ENCODE measurements around the gene UBLCP1.
"Not testable (repeated sequence)": the region's sequence is repeated elsewhere in the genome, so short reads cannot be mapped to it uniquely, and the experiment has no call there.

Gene UBLCP1

DNA sequence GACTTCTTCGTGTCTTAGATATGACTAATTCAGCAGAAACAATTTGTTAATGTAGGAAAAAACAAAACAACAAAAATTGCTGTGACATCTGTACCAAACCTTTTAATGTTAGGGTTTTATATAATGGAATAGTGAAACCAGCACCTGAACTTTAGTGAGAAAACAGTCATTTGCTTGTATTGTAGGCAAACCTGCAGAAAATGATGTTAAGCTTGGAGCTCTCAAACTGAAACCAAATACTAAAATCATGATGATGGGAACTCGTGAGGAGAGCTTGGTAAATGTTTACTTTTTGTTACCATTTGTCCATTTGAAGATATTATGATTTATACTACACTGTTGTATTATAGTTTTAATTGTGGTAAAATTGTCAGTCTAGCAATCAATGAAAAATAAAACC is 6.6 kb downstream of the UBLCP1 start:
- no peak overlapping the region for H3K27ac Mint-ChIP-seq
- ATAC-seq (replicated peaks) (no peak), DNase-seq (no peak)
- H3K36me3 Mint-ChIP-seq = peaks cover 26 to 51% of the 10 kb centered on the region in 2 donors
- no peaks in the 10 kb centered on the region for H3K27me3 Mint-ChIP-seq
- peaks cover 4 to 6% of the 10 kb centered on the region in 2 donors for H3K9me3 Mint-ChIP-seq
- H3K4me1 Mint-ChIP-seq = peaks cover 6 to 13% of the 10 kb centered on the region in 2 donors
- no peak overlapping the region for H3K4me3 Mint-ChIP-seq

- H3K36me3 Mint-ChIP-seq = peaks cover 19 to 40% of the 10 kb centered on the region in 2 donors
- no peak overlapping the region for H3K4me3 Mint-ChIP-seq
Measured at GRCh38 chr5:159273923-159274322, 10.8 kb downstream of the UBLCP1 start.

DNA sequence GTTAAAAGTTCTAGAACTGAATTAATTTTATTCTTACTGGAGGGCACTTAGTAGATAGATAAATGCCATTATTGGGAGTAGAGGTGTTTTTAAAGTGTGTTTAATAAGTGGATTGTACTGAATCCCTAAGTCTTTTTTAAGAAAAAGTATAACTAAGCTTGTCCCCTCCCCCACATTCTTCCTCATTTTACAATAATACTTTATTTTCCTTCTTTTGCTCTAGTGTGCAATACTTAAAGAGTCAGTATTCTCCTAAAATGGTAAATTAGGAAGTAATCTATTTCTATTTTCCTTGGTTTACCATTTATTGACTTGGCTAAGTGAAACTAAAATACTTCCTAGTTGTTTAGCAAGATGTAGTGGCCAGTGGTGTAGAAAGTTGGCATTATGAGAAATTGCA is 11.6 kb downstream of the UBLCP1 start:
- H3K27me3 Mint-ChIP-seq = no peaks in the 10 kb centered on the region

More at GRCh38 chr5:159273923-159274322, 10.8 kb downstream of the UBLCP1 start:
- Mint-ChIP-seq H3K4me1 (no peaks in the 10 kb centered on the region), H3K9me3 (no peaks in the 10 kb centered on the region), H3K27me3 (no peaks in the 10 kb centered on the region), H3K27ac (no peak overlapping the region)
- no peak for DNase-seq
- ATAC-seq (replicated peaks) = no peak

DNA sequence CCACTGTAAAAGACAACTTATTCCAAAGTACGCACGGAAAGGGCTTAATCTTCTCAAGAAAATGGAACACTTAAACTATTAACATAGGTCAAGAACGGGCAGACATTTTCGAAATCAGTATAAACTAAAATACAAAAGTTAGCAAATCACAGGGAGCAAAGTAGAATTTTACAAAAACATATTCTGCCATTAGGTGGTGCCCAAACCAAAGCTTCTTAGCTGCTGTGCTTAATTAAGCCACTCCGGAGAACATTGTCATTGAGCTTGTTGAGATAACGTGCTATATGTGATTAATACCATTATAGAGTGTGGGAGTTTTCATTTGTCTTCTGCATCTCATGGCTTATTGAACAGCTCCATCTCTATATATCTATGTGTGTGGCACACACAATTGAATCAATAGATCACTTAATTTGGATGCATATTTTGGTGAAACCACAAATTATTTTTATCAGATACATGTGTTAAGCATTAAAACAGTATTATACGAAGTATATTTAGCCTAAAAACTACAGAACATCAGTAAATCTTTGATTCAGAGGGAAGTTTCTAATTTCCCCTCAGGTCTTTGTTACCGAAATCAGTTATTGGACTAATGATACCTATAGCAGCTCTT is 23.4 kb downstream of the UBLCP1 start:
- DNase-seq (no peak), ATAC-seq (replicated peaks) (peak; percentile 74 to 79)
- H3K4me1 Mint-ChIP-seq = no peaks in the 10 kb centered on the region
- no peak overlapping the region for H3K4me3 Mint-ChIP-seq
- H3K27ac Mint-ChIP-seq = no peak overlapping the region
- no peaks in the 10 kb centered on the region for H3K27me3 Mint-ChIP-seq
- H3K9me3 Mint-ChIP-seq = no peaks in the 10 kb centered on the region
- H3K36me3 Mint-ChIP-seq = peaks cover 3 to 5% of the 10 kb centered on the region in 2 donors

More for the DNA sequence above, 11.6 kb downstream of the UBLCP1 start:
- DNase-seq = no peak
- Mint-ChIP-seq H3K4me3 (no peak overlapping the region), H3K36me3 (peaks cover 18 to 39% of the 10 kb centered on the region in 2 donors), H3K9me3 (no peaks in the 10 kb centered on the region), H3K27ac (no peak overlapping the region), H3K4me1 (no peaks in the 10 kb centered on the region)
- ATAC-seq (replicated peaks) = no peak

DNA sequence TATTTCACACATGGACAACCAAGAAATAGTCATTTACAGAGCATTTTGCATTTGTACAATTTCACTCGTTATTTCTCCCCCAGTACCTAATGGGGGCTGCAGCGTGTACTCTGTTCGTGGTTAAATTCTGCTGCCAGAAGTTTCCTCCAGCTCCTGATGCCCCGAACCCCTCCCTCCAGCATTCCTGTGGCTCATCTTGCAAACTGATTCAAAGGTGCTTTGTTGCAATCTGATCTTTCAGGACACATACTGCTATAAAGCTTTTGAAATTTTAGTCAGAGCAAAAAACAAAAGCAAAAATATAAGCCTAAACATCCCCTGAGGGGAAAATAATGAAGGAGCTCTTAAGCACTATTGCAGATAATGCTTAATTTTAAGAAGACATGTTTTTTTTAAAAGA is 27.7 kb downstream of the UBLCP1 start:
- Mint-ChIP-seq H3K36me3 (peaks cover 6 to 14% of the 10 kb centered on the region in 2 donors), H3K9me3 (no peaks in the 10 kb centered on the region), H3K27ac (no peak overlapping the region), H3K4me3 (no peak overlapping the region), H3K4me1 (no peaks in the 10 kb centered on the region), H3K27me3 (no peaks in the 10 kb centered on the region)
- no peak for DNase-seq
- ATAC-seq (replicated peaks) = no peak

DNA sequence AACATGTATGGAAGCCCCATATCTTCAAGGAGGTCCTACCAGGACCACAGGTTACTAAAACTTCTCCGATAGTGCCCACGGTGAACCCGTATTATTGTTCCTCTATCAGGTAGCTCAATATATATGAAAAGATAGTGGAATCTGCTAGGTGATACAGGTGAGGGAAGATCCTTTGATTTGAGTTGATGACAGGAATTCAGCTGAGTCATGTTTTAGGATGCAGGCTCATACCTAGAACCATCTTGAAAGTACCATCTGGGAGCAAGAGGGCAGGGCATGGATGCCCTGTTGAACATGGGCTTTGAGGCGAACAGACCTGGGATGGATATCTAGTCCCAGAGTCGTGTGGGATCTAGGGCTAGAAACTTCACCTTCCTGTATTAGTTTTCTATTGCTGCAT is 31.8 kb downstream of the UBLCP1 start:
- no peaks in the 10 kb centered on the region for H3K4me1 Mint-ChIP-seq
- H3K4me3 Mint-ChIP-seq = no peak overlapping the region
- ATAC-seq (replicated peaks) (no peak), DNase-seq (no peak)
- peaks cover 18% of the 10 kb centered on the region in 2 donors for H3K9me3 Mint-ChIP-seq
- no peaks in the 10 kb centered on the region for H3K27me3 Mint-ChIP-seq
- H3K27ac Mint-ChIP-seq = no peak overlapping the region
- H3K36me3 Mint-ChIP-seq = peaks cover 25 to 32% of the 10 kb centered on the region in 2 donors

- Mint-ChIP-seq H3K36me3 (peaks cover 25 to 28% of the 10 kb centered on the region in 2 donors), H3K9me3 (peaks cover 23 to 25% of the 10 kb centered on the region in 2 donors)
- H3K4me1 Mint-ChIP-seq; H3K27me3 Mint-ChIP-seq; H3K27ac Mint-ChIP-seq; H3K4me3 Mint-ChIP-seq; ATAC-seq (replicated peaks); DNase-seq: not testable (repeated sequence)
Measured at GRCh38 chr5:159297300-159297699, 34.2 kb downstream of the UBLCP1 start.

- Mint-ChIP-seq H3K4me1 (peaks cover 7 to 31% of the 10 kb centered on the region in 2 donors), H3K4me3 (no peak overlapping the region), H3K27me3 (no peaks in the 10 kb centered on the region), H3K36me3 (peaks cover 34 to 43% of the 10 kb centered on the region in 2 donors), H3K27ac (peak overlapping the region; percentile 86), H3K9me3 (peaks cover 37% of the 10 kb centered on the region in 2 donors)
- ATAC-seq (replicated peaks) (no peak), DNase-seq (no peak)
Measured at GRCh38 chr5:159301466-159301865, 38.4 kb downstream of the UBLCP1 start.

DNA sequence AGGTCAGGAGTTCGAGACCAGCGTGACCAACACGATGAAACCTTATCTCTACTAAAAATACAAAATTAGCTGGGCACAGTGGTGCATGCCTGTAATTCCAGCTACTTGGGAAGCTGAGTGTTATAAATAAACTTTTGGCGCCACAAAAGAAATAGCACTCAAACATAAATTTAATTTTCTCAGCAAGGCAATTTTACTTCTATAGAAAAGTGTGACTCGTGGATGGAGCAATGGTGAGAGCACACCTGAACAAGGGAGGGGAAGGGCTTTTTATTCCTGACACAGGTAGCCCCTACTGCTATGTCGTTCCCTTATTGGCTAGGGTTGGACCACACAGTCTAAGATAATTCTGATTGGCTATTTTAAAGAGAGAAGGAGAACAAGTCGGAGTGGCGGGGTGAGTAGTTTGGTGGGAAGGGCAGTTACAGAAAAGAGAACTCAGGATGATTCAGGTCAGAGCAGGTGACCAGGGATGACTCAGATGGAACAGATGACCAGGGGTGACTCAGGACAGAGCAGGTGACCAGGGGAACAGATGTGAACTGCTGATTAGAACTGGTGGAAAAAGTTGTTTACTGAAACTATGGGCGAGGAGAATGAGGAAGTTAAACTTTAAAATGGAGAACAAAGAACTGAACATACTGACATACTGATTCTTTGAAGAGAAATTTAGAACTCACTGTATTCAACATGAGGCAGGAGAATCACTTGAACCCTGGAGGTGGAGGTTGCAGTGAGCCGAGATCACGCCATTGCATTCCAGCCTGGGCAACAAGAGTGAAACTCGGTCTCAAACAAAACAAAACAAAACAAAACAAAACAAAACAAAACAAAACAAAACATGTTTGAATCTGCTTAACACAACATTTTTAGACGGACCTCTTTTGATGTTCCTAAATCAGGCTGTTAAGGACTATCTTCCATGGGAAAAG is 39.1 kb downstream of the UBLCP1 start:
- H3K27ac Mint-ChIP-seq = peak overlapping the region; percentile 86
- ATAC-seq (replicated peaks) (peak; percentile 96 to 98), DNase-seq (peak; percentile 70)
- H3K36me3 Mint-ChIP-seq = peaks cover 31 to 38% of the 10 kb centered on the region in 2 donors
- not testable (repeated sequence) for H3K27me3 Mint-ChIP-seq
- H3K9me3 Mint-ChIP-seq = peaks cover 34 to 36% of the 10 kb centered on the region in 2 donors
- peaks cover 7 to 31% of the 10 kb centered on the region in 2 donors for H3K4me1 Mint-ChIP-seq
- H3K4me3 Mint-ChIP-seq = peak overlapping the region; percentile 5 to 10

DNA sequence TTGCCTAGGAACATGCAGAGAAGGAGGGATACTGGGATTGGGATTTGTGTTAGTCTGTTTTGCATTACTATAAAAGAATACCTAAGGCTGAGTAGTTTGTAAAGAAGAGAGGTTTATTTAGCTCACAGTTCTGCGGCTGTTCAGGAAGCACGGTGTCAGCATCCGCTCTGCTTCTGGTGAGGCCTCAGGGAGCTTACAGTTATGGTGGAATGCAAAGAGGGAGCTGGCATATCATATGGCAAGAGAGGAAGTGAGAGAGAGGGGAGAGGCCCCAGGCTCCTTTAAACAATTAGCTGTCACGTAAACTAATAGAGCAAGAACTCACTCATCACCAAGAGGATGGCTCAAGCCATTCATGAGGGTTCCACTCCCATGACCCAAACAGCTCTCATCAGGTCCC is 40.2 kb downstream of the UBLCP1 start:
- ATAC-seq (replicated peaks) (peak; percentile 48 to 52), DNase-seq (no peak)
- Mint-ChIP-seq H3K27ac (peak overlapping the region; percentile 53), H3K4me3 (no peak overlapping the region), H3K4me1 (peaks cover 11 to 39% of the 10 kb centered on the region in 2 donors), H3K36me3 (peaks cover 22 to 27% of the 10 kb centered on the region in 2 donors), H3K27me3 (no peaks in the 10 kb centered on the region), H3K9me3 (peaks cover 26 to 29% of the 10 kb centered on the region in 2 donors)

DNA sequence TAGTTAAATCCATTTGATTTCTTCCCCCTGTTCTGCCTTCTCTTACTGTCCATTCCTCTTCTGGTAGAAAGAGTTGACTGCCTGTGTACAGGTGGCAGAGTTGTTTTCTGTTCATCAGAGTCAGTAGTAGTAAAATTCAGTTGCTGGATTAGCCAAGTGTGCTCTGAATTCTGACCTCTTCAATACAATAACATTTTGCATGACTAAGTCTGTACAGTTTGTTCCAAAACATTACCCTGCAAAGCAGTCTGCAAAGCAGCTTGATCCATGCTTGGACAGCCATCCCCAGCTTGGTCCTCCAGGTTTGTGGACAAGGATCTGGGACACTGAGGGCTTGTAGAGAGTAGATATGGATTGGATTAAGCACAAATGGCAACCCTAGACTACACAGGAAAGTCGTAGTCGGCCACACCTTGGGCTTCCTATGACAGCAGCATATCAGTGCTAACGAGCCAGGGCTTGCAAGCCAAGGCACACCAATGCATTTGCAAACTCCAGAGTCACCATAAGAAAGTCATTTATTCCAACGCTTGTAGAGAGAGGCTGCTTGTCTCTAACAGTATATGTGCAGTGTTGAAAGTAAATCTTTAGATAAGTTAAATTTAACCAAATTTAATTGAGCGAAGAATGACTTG is 42.0 kb downstream of the UBLCP1 start:
- DNase-seq (no peak), ATAC-seq (replicated peaks) (no peak)
- no peak overlapping the region for H3K27ac Mint-ChIP-seq
- no peaks in the 10 kb centered on the region for H3K27me3 Mint-ChIP-seq
- peaks cover 13 to 39% of the 10 kb centered on the region in 2 donors for H3K4me1 Mint-ChIP-seq
- peaks cover 17 to 19% of the 10 kb centered on the region in 2 donors for H3K9me3 Mint-ChIP-seq
- peaks cover 15 to 21% of the 10 kb centered on the region in 2 donors for H3K36me3 Mint-ChIP-seq
- H3K4me3 Mint-ChIP-seq = no peak overlapping the region

- no peak overlapping the region for H3K27ac Mint-ChIP-seq
Measured at GRCh38 chr5:159309689-159310433, 46.8 kb downstream of the UBLCP1 start.

GRCh38 chr5:159310511-159310910 is 47.4 kb downstream of the UBLCP1 start:
- H3K27me3 Mint-ChIP-seq = peaks cover 0 to 4% of the 10 kb centered on the region in 2 donors
- peak overlapping the region; percentile 7 for H3K27ac Mint-ChIP-seq
- peak overlapping the region; percentile 72 to 77 for H3K4me3 Mint-ChIP-seq
- peaks cover 14 to 20% of the 10 kb centered on the region in 2 donors for H3K4me1 Mint-ChIP-seq
- ATAC-seq (replicated peaks) (peak; percentile 83 to 93), DNase-seq (no peak)
- H3K36me3 Mint-ChIP-seq = no peaks in the 10 kb centered on the region
- no peaks in the 10 kb centered on the region for H3K9me3 Mint-ChIP-seq

More at GRCh38 chr5:159309689-159310433, 46.8 kb downstream of the UBLCP1 start:
- no peaks in the 10 kb centered on the region for H3K9me3 Mint-ChIP-seq
- H3K4me3 Mint-ChIP-seq = peak overlapping the region; percentile 72 to 77
- ATAC-seq (replicated peaks) (peak; percentile 25 to 42), DNase-seq (no peak)
- peaks cover 0 to 4% of the 10 kb centered on the region in 2 donors for H3K27me3 Mint-ChIP-seq
- peaks cover 14 to 26% of the 10 kb centered on the region in 2 donors for H3K4me1 Mint-ChIP-seq
- H3K36me3 Mint-ChIP-seq = no peaks in the 10 kb centered on the region

Data from stimulated activated naive B cell treated with anti-CD40 and anti-IgM and Interleukin-4, amounts not matched to agents 10 μg/mL and 1 μg/mL and 100 μg/mL, for 72 hours (primary cell).